NCI-H748 treated with DMSO at 0.1 percent for 48 hours (cell line): ENCODE data around the gene YWHAE.
"Not testable (repeated sequence)": the region's sequence is repeated elsewhere in the genome, so short reads cannot be mapped to it uniquely, and the experiment has no call there.

Experiments
- DNase-seq: peaks from one replicate; lab custom pipeline; 2025; lab: John Stamatoyannopoulos, UW

The YWHAE gene

DNA sequence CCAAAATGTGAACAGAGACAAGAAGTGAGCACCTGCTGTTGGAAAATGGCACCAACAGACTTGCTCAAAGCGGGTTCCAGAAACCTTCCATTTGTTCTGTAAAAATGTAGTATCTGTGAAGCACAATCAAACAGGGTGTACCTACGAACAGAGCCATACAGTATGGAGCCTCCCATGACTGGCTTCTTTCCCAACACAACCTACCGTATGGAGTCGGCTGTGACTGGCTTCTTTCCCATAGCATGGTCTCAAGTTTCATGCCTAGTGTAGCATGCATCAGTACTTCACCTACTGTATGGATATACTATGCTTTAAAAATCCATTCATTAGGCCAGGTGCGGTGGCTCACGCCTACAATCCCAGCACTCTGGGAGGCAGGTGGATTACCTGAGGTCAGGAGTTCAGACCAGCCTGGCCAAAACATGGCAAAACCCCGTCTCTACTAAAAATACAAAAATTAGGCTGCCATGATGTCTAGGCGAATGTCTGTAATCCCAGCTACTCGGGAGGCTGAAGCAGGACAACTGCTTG, 26.2 kb downstream of the YWHAE start:
- DNase-seq: no peak

DNA sequence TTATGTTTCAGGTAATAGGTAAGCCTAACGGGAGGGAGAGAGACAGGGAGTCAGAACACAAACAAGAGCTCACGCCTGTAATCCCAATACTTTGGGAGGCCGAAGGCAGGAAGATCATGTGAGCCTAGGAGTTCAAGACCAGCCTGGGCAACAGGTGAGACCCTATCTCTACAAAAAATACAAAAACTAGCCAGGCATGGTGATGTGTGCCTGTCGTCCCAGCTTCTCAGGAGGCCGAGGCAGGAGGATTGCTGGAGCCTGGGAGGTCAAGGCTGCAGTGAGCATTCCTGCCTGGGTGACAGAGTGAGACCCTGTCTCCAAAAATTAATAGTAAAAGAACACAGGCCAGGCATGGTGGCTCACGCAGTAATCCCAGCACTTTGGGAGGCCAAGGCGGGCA, 27.4 kb downstream of the YWHAE start:
- no peak for DNase-seq

DNA sequence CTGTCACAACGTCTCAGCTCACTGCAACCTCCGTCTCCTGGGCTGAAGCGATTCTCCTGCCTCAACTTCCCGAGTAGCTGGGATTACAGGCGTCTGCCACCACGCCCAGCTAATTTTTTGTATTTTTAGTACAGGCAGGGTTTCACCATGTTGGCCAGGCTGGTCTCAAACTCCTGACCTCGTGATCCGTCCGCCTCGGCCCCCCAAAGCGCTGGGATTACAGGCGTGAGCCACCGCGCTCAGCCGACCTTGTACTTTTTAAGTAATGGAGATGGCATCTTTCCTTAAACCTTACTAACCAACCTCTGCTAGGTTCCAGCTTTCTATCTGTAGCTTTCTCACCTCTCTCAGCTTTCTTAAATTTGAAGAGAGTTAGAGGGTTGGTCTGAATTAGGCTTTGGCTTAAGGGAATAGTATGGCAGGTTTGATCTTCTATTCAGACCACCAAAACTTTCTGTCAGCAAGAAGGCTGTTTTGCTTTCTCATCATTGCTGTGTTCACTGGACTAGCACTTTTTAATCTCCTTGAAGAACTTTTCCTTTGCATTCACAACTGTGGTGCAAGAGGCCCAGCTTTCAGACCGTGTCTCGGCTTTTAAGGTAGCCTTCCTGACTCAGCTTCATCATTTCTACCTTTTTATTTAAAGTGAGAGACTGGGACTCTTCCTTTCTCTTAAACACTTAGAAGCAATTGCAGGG, 28.0 kb downstream of the YWHAE start:
- DNase-seq: no peak

DNA sequence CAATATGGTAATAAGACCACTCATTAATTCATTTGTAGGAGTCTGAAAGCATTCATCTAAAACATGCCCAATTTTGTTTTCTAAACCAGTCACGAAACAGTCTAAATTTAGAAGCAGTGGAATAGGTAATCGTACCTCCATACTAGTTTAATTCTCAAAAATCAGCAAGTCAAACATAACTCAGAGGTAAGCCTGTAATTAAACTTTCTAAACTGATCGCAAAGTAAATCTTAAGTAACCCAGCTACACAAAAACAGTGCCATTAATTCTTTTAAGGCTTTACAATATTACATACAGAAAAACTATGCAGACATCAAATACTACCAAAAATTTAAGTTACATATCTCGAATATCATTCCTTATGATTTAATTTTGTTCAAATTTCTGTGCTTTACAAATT, 31.4 kb downstream of the YWHAE start:
- DNase-seq: no peak

DNA sequence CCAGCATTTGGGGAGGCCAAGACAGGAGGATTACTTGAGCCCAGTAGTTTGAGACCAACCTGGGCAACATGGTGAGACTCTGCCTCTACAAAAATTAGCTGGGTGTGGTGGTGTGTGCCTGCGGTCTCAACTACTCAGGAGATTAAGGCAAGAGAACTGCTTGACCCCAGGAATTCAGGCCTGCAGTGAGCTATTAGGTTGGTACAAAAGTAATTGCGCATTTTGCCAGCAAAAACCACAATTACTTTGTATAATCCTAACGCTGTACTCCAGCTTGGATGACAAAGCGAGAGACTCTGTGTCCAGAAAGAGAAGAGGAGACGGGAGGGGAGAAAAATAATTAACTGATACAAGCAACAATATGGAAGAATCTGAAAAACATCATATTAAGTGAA, 32.7 kb downstream of the YWHAE start:
- no peak for DNase-seq

DNA sequence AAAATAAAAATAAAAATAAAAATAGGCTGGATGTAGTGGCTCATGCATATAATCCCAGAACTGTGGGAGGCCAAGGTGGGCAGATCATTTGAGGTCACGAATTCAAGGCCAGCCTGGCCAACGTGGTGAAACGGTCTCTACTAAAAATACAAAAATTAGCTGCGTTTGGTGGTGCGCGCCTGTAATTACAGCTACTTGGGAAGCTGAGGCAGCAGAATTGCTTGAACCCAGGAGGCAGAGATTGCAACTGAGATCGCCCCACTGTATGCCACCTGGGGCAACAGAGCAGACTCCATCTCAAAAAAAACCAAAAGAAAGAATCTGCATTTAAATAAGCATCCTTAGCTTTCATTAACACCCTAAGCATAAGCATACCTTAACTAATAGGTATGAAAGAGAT, 33.8 kb downstream of the YWHAE start:
- no peak for DNase-seq

DNA sequence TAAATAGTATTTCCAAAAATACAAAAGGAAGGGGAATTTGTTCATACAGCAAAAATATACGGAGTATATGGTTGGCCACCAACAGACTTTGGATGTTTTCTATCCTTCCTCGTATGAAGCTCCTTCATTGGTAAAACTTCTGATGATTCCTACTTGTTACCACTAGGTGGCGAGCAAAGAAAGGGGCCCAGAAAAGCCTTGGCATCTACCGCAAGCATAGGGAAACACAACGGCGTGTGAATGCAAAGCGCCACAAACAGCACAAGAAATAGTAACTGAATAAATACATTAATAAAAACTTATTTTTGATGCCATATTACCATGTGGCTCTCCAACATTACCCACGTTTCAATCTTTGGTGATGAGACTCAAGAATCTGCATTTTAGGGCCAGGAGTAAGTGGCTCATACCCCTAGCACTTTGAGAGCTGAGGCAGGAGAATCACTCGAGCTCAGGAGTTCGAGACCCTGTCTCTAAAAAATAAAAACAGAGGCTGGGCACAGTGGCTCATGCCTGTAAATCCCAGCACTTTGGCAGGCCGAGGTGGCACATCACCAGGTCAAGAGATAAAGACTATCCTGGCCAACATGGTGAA, 34.5 kb downstream of the YWHAE start:
- peak; percentile 82 for DNase-seq

DNA sequence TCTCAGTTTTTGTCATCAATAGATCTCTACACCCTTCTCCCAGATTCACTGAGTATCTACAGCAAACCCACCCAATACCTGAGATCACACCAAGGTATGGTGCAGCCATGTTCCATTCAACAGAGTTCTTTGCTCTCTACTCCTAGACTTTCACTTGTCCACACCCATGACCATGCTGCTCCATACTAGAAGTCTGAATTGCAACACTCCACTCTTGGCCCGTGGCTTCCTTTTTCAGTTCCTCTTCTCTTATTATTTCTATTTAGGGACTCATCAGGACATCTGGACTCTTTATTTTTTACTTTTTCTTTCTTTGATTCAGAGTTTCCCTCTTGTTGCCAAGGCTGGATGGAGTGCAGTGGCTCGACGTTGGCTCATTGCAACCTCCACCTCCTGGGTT, 37.1 kb downstream of the YWHAE start:
- no peak for DNase-seq

DNA sequence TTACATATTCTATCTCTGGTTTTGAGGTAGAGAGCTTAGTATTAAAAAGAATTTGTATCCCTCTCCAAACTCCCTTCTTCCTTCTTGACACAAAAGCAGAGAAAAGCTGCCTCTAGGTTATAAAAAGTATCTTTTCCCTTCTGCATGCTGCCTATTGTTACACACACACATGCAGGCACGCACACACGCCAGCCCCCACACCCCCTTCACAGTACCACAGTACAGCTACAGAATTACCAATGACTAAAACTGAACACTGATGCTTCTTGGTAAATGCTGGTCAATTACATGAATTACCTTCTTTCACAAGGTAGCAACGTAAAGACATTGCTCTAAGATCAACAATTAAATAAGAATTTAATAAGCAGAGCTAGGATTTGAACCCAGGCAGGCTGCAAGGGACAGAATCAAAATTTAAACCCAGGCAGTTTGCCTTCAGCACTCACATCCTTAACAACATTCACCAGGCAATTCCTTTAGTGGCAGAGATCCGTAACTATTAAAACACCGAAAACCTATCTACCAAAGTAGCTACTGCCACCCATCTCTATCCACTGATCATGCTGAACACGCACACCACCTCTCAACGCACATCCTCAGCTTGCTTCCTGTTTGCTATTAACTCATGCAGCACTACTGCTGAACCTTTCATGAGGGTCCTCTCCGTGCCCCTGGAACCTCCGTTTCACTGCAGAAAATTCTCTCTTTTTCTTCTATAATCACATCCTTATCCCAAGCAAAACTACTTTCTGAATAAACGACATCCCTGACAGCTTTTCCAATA, 37.8 kb downstream of the YWHAE start:
- no peak for DNase-seq

DNA sequence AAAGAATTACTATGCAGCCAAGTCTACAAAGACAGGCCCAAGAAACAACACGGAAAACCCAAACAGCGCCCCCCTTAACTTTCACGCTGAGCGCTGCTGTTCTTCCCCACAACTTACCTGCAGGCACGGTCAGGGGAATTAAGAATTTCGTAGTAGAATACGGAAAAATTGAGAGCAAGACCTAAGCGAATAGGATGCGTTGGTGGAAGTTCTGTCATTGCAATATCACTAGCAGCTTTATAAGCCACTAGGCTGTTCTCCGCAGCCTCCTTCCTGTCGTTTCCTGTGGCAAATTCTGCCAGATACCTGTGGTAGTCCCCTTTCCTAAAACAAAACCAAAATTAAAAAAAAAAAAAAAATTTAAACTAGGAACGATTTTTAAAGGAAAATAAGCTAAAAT, 39.0 kb downstream of the YWHAE start:
- no peak for DNase-seq

DNA sequence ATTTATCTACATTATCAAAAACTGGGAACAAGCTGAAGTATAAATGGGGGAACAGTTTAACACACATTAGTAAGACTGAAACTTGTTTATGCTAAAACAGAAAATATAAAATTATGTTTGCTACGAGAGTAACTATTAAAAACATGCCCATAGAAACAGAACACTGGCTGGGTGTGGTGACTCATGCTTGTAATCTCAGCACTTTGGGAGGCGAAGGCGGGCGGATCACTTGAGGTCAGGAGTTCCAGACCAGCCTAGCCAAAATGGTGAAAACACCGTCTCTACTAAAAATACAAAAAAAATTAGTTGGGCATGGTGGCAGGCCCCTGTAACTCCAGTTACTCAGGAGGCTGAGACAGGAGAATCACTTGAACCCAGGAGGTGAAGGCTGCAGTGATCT, 39.7 kb downstream of the YWHAE start:
- not testable (repeated sequence) for DNase-seq

DNA sequence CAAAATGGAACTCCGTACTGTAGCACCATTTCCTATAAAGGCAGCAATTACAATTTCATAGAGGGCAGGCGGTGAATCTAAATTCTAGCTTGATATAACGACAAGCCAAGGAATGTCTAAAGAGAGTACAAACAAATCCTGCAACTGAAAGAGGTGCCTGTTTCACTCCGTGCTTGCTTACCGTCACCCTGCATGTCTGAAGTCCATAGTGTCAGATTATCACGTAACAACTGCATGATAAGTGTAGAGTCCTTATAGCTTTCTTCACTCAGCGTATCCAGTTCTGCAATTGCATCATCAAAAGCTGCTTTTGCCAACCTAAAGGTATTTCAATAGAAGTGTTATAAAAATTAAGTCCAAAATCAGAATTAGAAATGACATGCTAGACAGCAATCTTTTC, 46.0 kb downstream of the YWHAE start:
- DNase-seq: no peak

DNA sequence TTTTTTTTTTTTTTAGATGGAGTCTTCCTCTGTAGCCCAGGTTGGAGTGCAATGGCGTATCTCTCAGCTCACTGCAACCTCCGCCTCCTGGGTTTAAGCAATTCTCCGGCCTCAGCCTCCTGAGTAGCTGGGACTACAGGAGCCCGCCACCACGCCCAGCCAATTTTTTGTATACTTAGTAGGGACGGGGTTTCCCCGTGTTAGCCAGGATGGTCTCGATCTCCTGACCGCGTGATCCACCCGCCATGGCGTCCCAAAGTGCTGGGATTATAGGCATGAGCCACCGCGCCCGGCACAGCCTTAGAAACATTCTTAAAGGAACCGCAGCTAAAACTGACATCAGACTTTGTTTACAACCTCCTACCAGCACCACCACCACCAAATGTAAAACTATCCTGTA, 47.5 kb downstream of the YWHAE start:
- not testable (repeated sequence) for DNase-seq

DNA sequence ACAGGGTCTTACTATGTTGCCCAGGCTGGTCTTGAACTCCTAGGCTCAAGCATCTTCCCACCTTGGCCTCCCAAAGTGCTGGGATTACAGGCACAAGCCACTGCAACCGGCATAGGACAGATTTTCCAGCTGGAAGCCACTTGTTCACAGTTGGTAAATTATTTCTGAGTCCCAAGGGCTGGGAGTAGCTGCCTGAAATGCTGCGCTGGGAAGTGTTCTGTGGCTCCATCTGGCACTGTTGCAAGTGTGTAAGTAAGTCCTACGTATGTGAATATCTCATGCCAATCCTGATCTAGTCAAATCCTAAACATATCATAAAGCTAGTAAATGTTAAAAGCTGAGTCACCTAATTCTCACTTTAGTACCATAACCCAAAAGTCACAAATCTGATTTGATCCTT, 48.1 kb downstream of the YWHAE start:
- DNase-seq: no peak

DNA sequence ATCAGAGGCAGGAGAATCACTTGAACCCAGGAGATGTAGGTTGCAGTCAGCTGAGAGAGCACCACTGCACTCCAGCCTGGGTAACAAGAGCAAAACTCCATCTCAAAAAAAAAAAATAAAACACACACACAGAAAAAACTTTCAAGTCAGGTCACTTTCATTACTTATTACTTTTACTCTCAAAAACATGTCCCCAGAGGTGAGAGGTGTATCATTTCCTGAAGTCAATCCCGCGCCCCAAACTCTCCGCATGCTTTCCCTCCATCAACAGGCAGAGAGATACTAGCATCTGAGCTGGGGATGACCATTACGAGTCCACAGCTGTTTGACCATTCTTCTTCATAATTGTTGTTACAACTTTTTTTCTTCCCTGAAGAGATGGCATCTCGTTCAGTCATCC, 48.7 kb downstream of the YWHAE start:
- DNase-seq: no peak

DNA sequence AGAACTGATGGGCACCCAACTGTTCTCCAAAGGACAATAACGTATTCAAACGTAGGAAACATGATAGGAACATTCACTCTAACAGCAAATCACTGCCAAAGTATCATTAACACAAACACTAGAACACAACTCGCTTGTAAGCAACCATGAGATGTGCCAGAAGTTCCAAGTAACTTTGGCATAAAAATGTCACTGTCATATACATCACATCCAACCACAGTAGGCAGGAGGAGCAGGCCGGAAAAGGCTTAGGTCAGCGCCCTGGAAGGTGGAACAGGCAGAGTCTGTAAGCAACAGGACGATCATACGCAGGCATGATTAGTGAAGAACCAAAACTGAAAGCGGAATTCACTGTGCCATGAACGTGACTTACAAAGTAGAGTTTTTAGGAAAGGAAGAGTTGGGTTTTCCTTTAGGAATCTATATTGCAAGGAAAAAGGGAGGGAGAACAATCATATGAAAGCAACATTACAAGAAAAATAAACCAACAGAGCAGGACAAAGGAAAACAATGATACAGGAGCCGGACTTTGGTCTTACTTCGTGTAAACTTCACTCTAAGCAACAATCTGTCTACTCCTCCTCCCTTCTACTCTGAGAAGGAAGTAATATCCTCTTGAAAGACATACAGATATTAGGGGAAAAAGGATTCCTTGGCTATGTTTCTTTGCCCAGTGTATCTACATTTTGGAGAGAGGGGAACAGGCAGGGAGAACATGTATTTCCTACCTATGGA, 52.3 kb downstream of the YWHAE start:
- no peak for DNase-seq

DNA sequence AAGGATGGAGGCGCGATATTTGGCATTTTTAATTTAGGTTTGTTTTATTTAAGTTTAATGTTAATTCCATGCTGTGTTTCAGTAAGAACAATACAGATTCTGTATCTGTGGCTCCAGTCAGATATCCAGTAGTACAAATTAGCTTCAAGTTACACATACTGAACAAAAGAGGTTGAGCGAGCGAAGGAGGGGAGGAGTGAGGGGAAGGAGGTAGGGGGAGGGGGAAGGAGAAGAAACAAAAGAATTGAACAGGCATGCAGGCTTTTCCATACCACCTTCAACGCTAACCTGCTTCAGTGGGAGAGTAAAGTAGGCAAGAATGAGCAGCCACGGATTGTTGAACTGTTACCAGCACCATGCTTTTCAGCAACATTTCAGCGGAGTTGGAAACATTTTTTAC, 55.5 kb downstream of the YWHAE start:
- no peak for DNase-seq

DNA sequence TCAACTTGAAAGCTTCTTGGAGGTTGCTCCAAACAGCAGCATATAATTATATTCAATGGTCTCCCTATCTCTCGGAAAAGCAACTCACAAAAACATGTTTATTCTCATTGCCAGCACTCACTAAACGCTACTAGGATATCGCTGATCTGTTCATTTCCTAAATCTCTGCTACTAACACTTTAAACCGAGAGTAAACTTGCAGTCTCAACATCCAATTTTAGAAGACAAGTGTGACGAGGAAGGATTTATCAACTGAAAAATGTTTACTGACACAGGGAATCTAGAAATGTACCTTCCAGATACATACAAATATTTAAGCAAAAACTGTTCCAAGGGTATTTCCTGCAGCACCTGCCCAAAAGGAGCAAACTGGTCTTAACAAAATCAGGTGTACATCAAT, 56.5 kb downstream of the YWHAE start:
- no peak for DNase-seq

DNA sequence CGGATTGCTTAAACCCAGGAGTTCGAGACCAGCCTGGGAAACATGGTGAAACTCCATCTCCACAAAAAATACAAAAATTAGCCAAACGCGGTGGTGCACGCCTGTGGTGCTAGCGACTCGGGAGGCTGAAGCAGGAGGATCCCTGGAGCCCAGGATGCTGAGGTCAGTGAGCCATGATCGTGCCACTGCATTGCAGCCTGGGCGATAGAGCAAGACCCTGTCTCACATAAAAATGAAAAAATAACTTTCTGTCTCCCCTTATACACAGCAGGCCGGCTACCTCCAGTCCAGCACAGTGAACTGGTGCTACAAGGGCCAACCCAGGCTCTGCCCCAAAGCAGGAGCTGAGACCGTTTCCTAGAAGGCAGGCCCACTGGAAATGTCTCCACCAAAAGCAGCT, 59.7 kb downstream of the YWHAE start:
- no peak for DNase-seq

DNA sequence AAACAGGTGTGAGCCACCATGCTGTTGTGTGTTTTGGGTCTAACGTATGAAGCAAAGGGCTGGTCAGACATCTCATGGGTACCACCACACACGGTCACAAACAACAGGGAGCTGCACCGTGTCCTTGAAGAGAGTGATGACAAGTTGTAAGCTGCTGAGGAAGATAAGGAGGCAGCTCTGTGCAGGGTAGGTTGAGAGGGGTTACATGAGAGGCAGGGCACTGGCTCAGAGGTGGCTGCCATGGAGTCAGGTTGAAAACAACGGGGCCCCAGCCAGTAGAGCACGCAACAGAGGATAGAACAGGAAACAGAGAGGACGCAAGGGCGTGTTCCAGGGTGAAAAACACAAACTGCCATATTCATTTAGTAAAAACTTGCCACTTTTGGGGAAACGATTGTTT, 68.3 kb downstream of the YWHAE start:
- no peak for DNase-seq

DNA sequence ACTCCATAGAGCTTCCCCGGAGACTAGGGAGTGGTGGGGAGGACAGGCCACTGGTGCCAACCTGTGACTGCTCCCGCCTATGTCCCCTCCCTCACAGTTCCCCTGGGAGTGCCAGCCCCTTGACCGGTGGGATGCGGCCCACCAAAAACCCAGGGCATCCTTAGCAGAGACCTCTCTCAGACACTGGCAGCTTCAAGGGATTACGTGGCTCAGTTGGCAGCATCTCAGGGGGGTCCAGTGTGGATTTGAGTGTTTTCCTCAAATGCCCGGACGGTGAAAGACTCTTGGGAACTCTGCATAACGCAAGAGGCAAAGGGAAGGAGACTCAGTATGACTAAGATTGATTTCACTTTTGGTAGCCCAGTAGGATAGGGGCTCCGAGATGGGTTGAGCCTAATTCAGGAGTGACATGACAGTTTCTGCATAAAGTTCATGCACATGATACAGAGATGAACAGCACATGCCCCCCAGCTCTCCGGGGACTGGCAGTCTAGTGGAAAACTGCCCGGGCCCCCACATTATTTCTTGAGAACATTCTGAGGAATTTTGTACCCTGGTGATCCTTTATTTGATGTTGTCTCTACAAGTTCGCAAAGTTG, 70.2 kb downstream of the YWHAE start:
- no peak for DNase-seq

DNA sequence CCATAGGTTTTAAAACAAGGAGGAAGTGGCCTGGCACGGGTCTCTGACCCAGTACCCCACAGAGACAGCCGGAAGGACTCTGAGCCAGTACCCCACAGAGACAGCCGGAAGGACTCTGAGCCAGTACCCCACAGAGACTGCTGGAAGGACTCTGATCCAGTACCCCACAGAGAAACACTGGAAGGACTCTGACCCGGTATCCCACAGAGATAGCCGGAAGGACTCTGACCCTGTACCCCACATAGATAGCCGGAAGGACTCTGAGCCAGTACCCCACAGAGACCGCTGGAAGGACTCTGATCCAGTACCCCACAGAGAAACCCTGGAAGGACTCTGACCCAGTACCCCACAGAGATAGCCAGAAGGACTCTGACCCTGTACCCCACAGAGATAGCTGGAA, 71.6 kb downstream of the YWHAE start:
- no peak for DNase-seq
